Fibroblast of lung (primary cell): ENCODE measurements around the gene MFAP2.

Source experiments
- CTCF ChIP-seq, 2 donors: IDR thresholded peaks in 1 of 2; conservative IDR thresholded peaks in 1 of 2; 1 replicate in 1 of 2; 2 replicates in 1 of 2; pipeline ENCODE4 v1.5.1; 2011 to 2012; ENCODE audit warnings: low read length in 2 of 2, control low read depth in 1 of 2, inconsistent platforms in 1 of 2, low read depth in 1 of 2, mild to moderate bottlenecking in 1 of 2
- EZH2 ChIP-seq: IDR thresholded peaks from 2 replicates; pipeline ENCODE4 v1.5.1; 2012; ENCODE audit warnings: low read length, control low read depth, mild to moderate bottlenecking; ENCODE audit errors: missing control alignments

- TF ChIP-seq CTCF (conservative IDR thresholded peaks at IDR 0.05 in 1 of 2, IDR thresholded peaks at IDR 0.05 in 1 of 2; ENCODE audit: low read depth in 1 of 2, low read length in 2 of 2) (no peak), EZH2 (no peak)
Measured at GRCh38 chr1:16955186-16955585, 25.2 kb downstream of the MFAP2 start.
